Ishikawa (cell line): ENCODE data around the gene TOMM20.
"Not testable (repeated sequence)": the region's sequence is repeated elsewhere in the genome, so short reads cannot be mapped to it uniquely, and the experiment has no call there.

Source experiments
- CEBPB ChIP-seq: IDR thresholded peaks from 2 replicates; pipeline ENCODE4 v1.6.1; 2012
- EP300 ChIP-seq: IDR thresholded peaks from 2 replicates; pipeline ENCODE4 v1.6.1; 2012; ENCODE audit warnings: borderline replicate concordance
- REST ChIP-seq: IDR thresholded peaks from 2 replicates; pipeline ENCODE4 v1.6.1; 2012; ENCODE audit warnings: low read depth, mild to moderate bottlenecking
- TAF1 ChIP-seq: IDR thresholded peaks from 2 replicates; pipeline ENCODE4 v1.6.1; 2012; ENCODE audit warnings: low read depth, mild to moderate bottlenecking

GRCh38 chr1:235092045-235092406, 36.6 kb downstream of the TOMM20 start:
- TF ChIP-seq TAF1, EP300, REST, CEBPB: not testable (repeated sequence)
